ENCODE results near the gene BMPR1B.

DNA sequence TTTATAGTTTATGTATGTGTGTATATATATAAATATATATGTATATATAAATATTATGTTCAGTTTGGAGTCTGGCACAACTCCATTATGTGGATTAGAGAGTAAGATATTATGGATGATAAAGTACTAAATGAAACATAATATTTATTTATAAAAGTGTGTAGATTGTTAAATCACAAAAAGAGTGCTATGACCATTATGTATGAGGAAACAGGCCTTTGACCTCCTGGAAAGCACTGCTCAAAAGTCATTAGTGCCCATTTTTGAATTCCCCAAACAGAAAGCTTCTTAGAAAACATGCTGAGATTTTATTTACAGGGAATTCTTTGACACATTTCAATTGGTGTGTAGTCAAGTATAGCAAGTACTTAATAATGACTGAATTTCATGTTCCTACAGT, 399.8 kb downstream of the BMPR1B start:
- TF ChIP-seq, protein P1, sequence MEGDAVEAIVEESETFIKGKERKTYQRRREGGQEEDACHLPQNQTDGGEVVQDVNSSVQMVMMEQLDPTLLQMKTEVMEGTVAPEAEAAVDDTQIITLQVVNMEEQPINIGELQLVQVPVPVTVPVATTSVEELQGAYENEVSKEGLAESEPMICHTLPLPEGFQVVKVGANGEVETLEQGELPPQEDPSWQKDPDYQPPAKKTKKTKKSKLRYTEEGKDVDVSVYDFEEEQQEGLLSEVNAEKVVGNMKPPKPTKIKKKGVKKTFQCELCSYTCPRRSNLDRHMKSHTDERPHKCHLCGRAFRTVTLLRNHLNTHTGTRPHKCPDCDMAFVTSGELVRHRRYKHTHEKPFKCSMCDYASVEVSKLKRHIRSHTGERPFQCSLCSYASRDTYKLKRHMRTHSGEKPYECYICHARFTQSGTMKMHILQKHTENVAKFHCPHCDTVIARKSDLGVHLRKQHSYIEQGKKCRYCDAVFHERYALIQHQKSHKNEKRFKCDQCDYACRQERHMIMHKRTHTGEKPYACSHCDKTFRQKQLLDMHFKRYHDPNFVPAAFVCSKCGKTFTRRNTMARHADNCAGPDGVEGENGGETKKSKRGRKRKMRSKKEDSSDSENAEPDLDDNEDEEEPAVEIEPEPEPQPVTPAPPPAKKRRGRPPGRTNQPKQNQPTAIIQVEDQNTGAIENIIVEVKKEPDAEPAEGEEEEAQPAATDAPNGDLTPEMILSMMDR (IDR thresholded peaks at IDR 0.05; ENCODE audit: low read depth, low read length, poor library complexity, severe bottlenecking): no peak
- TF ChIP-seq EZH2phosphoT487 (IDR thresholded peaks at IDR 0.05; ENCODE audit: borderline replicate concordance, low read length): no peak

Data from DOHH2 (cell line).